Adrenal gland (tissue), 19 donors: ENCODE results near the gene KLF13. TPM values are rescaled to one million over a fixed set of nuclear protein-coding genes. Genes with fewer than 3 reads are reported as not detected.

Source experiments
- DNase-seq, 7 donors: peaks; one replicate each; pipeline ENCODE4 v3.0.0-alpha.2; 2019 to 2020
- H3K27ac ChIP-seq, 5 donors: fragments of 200-600 bp; sonication (generic) in 4 of 5; 1 replicate in 3 of 5; 2 replicates in 2 of 5; pipeline versions ENCODE4 v1.5.1 to v1.8.0; 2016 to 2020; ENCODE audit warnings: mild to moderate bottlenecking in 1 of 5
- H3K27me3 ChIP-seq: fragments of 200-600 bp; 2 replicates; pipeline ENCODE4 v1.8.0; 2021
- H3K36me3 ChIP-seq, 2 donors: fragments of 200-600 bp; replicated peaks in 1 of 2; 1 replicate in 1 of 2; 2 replicates in 1 of 2; pipeline versions ENCODE4 v1.5.1 to v1.8.0; 2018 to 2022
- H3K4me1 ChIP-seq, 2 donors: fragments of 200-600 bp; replicated peaks in 1 of 2; 1 replicate in 1 of 2; 2 replicates in 1 of 2; pipeline versions ENCODE4 v1.5.1 to v1.8.0; 2018 to 2021
- H3K4me3 ChIP-seq, 4 donors: fragments of 200-600 bp; sonication (generic) in 3 of 4; one replicate each; pipeline ENCODE4 v1.5.1; 2016 to 2018
- H3K9me3 ChIP-seq, 3 donors: fragments of 200-600 bp; sonication (generic) in 1 of 3; replicated peaks in 1 of 3; 1 replicate in 2 of 3; 2 replicates in 1 of 3; pipeline versions ENCODE4 v1.5.1 to v1.8.0; 2016 to 2021
- CTCF ChIP-seq, 6 experiments: fragments of 450-650 bp in 4 of 6; fragments of 200-600 bp in 2 of 6; sonication (generic) in 1 of 6; IDR thresholded peaks; 1 replicate in 5 of 6; 2 replicates in 1 of 6; pipeline versions ENCODE4 v1.5.1 to v1.8.0; 2016 to 2021; ENCODE audit warnings: antibody characterized with exemption in 6 of 6, mild to moderate bottlenecking in 2 of 6, moderate library complexity in 1 of 6
- POLR2A ChIP-seq, 2 donors: fragments of 450-650 bp; IDR thresholded peaks; one replicate each; pipeline ENCODE4 v1.6.1; 2017; ENCODE audit warnings: antibody characterized with exemption in 2 of 2, mild to moderate bottlenecking in 2 of 2, moderate library complexity in 1 of 2
- WGBS, 4 donors: extraction: QIAGEN DNeasy Blood & Tissue Kit in 2 of 4; methylation state at CpG; one replicate each; pipeline versions ENCODE4 v1.1.5 to v1.1.7; 2013 to 2017; 5-methylcytosine and 5-hydroxymethylcytosine counted together
- intact Hi-C, 2 donors: fragments of 100-400 bp; cut with DNase I; formaldehyde crosslinking; loops; one replicate each; pipeline versions ENCODE4 v1.14.1 to v1.15.0; 2022 to 2023
- long read RNA-seq, 10 donors: library from polyadenylated mRNA in 3 of 10; unstranded in 2 of 10; stranded (forward) in 1 of 10; transcript quantifications; one replicate each; pipeline ENCODE4 v2.0.0 and lab custom pipeline, GENCODE V29; 2021 to 2026
- polyA plus RNA-seq, 3 donors: library from polyadenylated mRNA; stranded (reverse); fragments of 200-250 nt in 2 of 3; fragments of 350-450 nt in 1 of 3; fragmentation: Illumina TruSeq in 1 of 3; extraction: RNeasy Lipid Tissue Mini Kit (QIAGEN cat#74804) in 1 of 3; gene quantifications; one replicate each; pipeline ENCODE4 v1.2.3, GENCODE V29; 2013 to 2014
- total RNA-seq, 9 donors: library from RNA; depleted of rRNA in 4 of 9; stranded (reverse); fragments of >200 nt in 4 of 9; fragments of 120-200 nt in 1 of 9; fragmentation: NEBNext Ultra II Directional in 1 of 9; extraction: Animal tissue kit (Norgen Biotek cat#: 25700) in 1 of 9; gene quantifications; one replicate each; pipeline versions ENCODE4 v1.1.0 to v1.2.4, GENCODE V29; 2013 to 2023
- donor health status: healthy with polysubstance abuse.
- donor health status: Bipolar disorder and iron deficiency.
- donor health status: DM: yes; HTN: yes; CAD: no.
- donor health status: DM: no; HTN: no; CAD: no.
- donor health status: DM: no; HTN: no; CAD: no.
- donor health status: DM: yes; HTN: yes; CAD: no.

The KLF13 gene
- total RNA-seq (10 to 100 TPM in 8 of 9 donors, 1 to 10 TPM in 1; 8.4 to 65.9 (median 33.7) TPM), polyA plus RNA-seq (10 to 100 TPM; 17.3 to 33.5 (median 21.0) TPM)
- long read RNA-seq, donor 1 = 0 reads
- long read RNA-seq, donor 2, full-length matches to known transcripts = 2 of 2 reads
- long read RNA-seq, donor 2, partial matches to known transcripts = 0 of 2 reads
- long read RNA-seq, donor 2, other reads (novel, unspliced or antisense) = 0 of 2 reads
- long read RNA-seq, donor 3 = 0 reads
- long read RNA-seq, donor 4, partial matches to known transcripts = 1 of 6 reads
- long read RNA-seq, donor 4, other reads (novel, unspliced or antisense) = 4 of 6 reads
- long read RNA-seq, donor 5, full-length matches to known transcripts = 2 of 5 reads
- long read RNA-seq, donor 5, partial matches to known transcripts = 0 of 5 reads
- long read RNA-seq, donor 5, other reads (novel, unspliced or antisense) = 3 of 5 reads
- long read RNA-seq, donor 6, transcript KLF13-205 (2 exons, 574 nt) = major isoform, 11 of 22 reads
- long read RNA-seq, donor 6, partial matches to known transcripts = 0 of 22 reads
- long read RNA-seq, donor 6, other reads (novel, unspliced or antisense) = 11 of 22 reads
- long read RNA-seq, donor 7, full-length matches to known transcripts = 2 of 2 reads
- long read RNA-seq, donor 7, partial matches to known transcripts = 0 of 2 reads
- long read RNA-seq, donor 7, other reads (novel, unspliced or antisense) = 0 of 2 reads
- long read RNA-seq, donor 8, full-length matches to known transcripts = 6 of 6 reads
- long read RNA-seq, donor 8, partial matches to known transcripts = 0 of 6 reads
- long read RNA-seq, donor 8, other reads (novel, unspliced or antisense) = 0 of 6 reads
- long read RNA-seq, donor 9, full-length matches to known transcripts = 1 of 1 reads
- long read RNA-seq, donor 9, partial matches to known transcripts = 0 of 1 reads
- long read RNA-seq, donor 9, other reads (novel, unspliced or antisense) = 0 of 1 reads
- long read RNA-seq, donor 10, full-length matches to known transcripts = 1 of 1 reads
- long read RNA-seq, donor 10, partial matches to known transcripts = 0 of 1 reads
- long read RNA-seq, donor 10, other reads (novel, unspliced or antisense) = 0 of 1 reads

GRCh38 chr15:31326156-31326874 is at the start of gene KLF13:
Gene KLF13 (plus strand): TSS chr15:31326835. CDS start chr15:31327213, 378 bp downstream.
- Histone ChIP-seq H3K4me3 (peak within 1 kb of the TSS; percentile 42 to 99 (median 84)), H3K4me1 (peaks cover 13 to 33% of the 10 kb centered on the region in 2 donors), H3K36me3 (no peaks in the 10 kb centered on the region), H3K27ac (peak within 1 kb of the TSS; percentile 73 to 100 (median 98)), H3K27me3 (no peaks in the 10 kb centered on the region), H3K9me3 (no peaks in the 10 kb centered on the region)
- DNase-seq = peak; percentile 97 to 99 (median 98)
- TF ChIP-seq CTCF (IDR thresholded peaks at IDR 0.05) (no peak), POLR2A (IDR thresholded peaks at IDR 0.05) (peak; percentile 88 to 89)
- intact Hi-C loops = loop anchor here in 1 of 2 donors (5.0 to 10.0 kb wide), 4 partner anchors 66 to 161 kb away; no protein-coding TSS in a partner anchor
- 0 to 1% (median 0%) methylated on average over 2 to 98 of the region's 99 CpGs; no CpG with 5 or more reads in 1 of the 4 donors for WGBS, 4 donors

GRCh38 chr15:31277335-31278060 is 49.1 kb upstream of the KLF13 start:
- TF ChIP-seq CTCF (IDR thresholded peaks at IDR 0.05) = no peak
- TF ChIP-seq POLR2A (IDR thresholded peaks at IDR 0.05) = no peak
- 82 to 98% (median 93%) methylated on average over 4 of the region's 4 CpGs for WGBS, 4 donors
- intact Hi-C loops = no loop called here
- Histone ChIP-seq H3K27ac (no peak overlapping the region), H3K36me3 (no peaks in the 10 kb centered on the region), H3K9me3 (no peaks in the 10 kb centered on the region), H3K27me3 (no peaks in the 10 kb centered on the region), H3K4me1 (peaks cover 0 to 6% of the 10 kb centered on the region in 2 donors), H3K4me3 (no peak overlapping the region)
- DNase-seq = peak in 4 of 7 donors; percentile 4 to 24 (median 6)

GRCh38 chr15:31278061-31278445 is 48.6 kb upstream of the KLF13 start:
- H3K27ac ChIP-seq = no peak overlapping the region
- intact Hi-C loops = no loop called here
- H3K27me3 ChIP-seq = no peaks in the 10 kb centered on the region
- TF ChIP-seq CTCF (IDR thresholded peaks at IDR 0.05) (no peak), POLR2A (IDR thresholded peaks at IDR 0.05) (no peak)
- H3K4me1 ChIP-seq = peaks cover 0 to under 1% of the 10 kb centered on the region in 2 donors
- peak in 4 of 7 donors; percentile 3 to 20 (median 10) for DNase-seq
- 76 to 89% (median 86%) methylated on average over 4 to 6 of the region's 6 CpGs for WGBS, 4 donors
- H3K9me3 ChIP-seq = no peaks in the 10 kb centered on the region
- H3K36me3 ChIP-seq = no peaks in the 10 kb centered on the region
- H3K4me3 ChIP-seq = no peak overlapping the region
